ENCODE results near the gene SSTR3.

GRCh38 chr22:37162221-37163095 lies 49.8 kb downstream of the SSTR3 start:
- TF ChIP-seq, protein P1, sequence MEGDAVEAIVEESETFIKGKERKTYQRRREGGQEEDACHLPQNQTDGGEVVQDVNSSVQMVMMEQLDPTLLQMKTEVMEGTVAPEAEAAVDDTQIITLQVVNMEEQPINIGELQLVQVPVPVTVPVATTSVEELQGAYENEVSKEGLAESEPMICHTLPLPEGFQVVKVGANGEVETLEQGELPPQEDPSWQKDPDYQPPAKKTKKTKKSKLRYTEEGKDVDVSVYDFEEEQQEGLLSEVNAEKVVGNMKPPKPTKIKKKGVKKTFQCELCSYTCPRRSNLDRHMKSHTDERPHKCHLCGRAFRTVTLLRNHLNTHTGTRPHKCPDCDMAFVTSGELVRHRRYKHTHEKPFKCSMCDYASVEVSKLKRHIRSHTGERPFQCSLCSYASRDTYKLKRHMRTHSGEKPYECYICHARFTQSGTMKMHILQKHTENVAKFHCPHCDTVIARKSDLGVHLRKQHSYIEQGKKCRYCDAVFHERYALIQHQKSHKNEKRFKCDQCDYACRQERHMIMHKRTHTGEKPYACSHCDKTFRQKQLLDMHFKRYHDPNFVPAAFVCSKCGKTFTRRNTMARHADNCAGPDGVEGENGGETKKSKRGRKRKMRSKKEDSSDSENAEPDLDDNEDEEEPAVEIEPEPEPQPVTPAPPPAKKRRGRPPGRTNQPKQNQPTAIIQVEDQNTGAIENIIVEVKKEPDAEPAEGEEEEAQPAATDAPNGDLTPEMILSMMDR (IDR thresholded peaks at IDR 0.05), result no peak
- TF ChIP-seq EP300 (IDR thresholded peaks at IDR 0.05), result no peak

All from ovary (tissue), 3 donors.